ENCODE measurements around the gene NABP2. TPM values are rescaled to one million over a fixed set of nuclear protein-coding genes. Genes with fewer than 3 reads are reported as not detected.
"Not testable (repeated sequence)": the region's sequence is repeated elsewhere in the genome, so short reads cannot be mapped to it uniquely, and the experiment has no call there.

Gene NABP2
- total RNA-seq, 2 experiments from 2014 or later, result 81.2 to 84.5 TPM

DNA sequence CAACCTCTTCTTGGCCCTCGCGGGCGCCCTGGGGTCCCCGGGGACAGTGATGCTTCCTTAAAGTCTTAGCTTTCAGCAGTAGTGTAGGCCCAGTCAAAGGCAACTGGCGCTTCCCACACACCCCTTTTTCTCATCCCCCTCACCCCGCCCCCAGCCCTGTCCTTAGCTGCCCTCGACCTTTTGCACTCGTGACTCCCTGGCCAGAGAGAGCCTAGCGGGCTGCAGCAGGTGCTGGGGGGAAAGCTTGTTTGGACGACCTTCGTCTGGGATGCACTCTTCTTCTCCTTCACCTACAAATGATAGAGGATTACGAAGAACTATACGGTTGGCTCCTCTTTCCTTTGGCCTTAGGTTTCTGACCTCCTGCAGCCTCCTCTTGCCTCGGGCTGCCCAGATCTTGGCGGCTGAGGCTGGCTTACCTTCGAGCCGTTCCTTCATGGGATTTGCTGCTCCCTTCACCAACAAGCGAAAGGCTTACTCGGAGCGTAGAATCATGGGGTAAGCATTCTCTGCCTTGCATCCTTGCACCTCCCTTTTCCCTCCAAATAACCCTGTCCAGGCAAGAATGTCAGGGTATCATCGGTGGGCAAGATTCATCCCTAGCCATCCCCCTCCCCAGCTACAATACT, 43.4 kb downstream of the NABP2 start:
- Mint-ChIP-seq H3K4me1 (peaks cover 19% of the 10 kb centered on the region), H3K4me3 (peak overlapping the region; percentile 92), H3K9me3 (no peaks in the 10 kb centered on the region), H3K27ac (no peak overlapping the region), H3K36me3 (peaks cover 13% of the 10 kb centered on the region), H3K27me3 (no peaks in the 10 kb centered on the region)
- DNase-seq, result no peak

DNA sequence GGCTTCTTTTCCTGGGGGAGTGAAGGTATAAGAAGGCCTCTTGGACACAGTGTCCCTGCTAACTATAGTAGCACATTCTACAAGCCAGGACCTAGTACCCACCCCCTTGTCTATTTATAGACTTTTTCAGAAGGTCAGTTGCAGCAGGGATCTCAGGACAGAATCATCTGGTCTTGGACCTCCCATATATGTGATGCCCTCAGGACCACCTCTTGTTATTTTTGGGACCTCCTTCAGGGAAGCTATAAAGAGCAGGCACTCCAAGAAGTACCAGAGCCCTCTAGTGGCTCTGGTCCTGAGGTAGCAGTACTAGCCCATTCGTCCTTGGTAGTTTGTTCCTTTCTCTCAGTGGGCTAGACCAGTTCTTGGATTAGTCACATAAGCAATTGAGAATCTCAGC, 46.9 kb downstream of the NABP2 start:
- no peak for DNase-seq
- H3K36me3 Mint-ChIP-seq, result peaks cover 24% of the 10 kb centered on the region
- no peaks in the 10 kb centered on the region for H3K9me3 Mint-ChIP-seq
- H3K27me3 Mint-ChIP-seq, result no peaks in the 10 kb centered on the region
- H3K27ac Mint-ChIP-seq, result no peak overlapping the region
- peaks cover 16% of the 10 kb centered on the region for H3K4me1 Mint-ChIP-seq
- no peak overlapping the region for H3K4me3 Mint-ChIP-seq

DNA sequence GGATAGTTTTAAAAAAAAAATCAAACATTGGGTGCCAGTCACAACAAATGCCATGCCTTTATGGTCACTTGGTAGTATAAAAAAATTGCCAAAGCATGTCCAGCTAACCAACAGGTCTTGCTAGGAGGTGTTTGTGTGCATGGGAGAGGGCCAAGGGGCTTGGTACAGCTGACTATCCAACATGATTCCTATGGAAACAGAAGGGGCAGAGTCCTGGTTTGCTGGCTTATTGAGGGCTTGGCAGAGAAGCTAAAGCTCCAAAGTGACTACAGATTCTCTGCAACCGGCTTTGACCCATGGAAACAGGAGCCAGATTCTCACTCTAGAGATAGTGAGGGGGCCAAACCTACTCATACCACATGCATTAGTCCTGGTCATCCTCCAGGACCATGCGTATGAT, 48.3 kb downstream of the NABP2 start:
- H3K9me3 Mint-ChIP-seq, H3K4me3 Mint-ChIP-seq, DNase-seq, H3K27ac Mint-ChIP-seq, H3K27me3 Mint-ChIP-seq: not testable (repeated sequence)
- Mint-ChIP-seq H3K4me1 (peaks cover 10% of the 10 kb centered on the region), H3K36me3 (peaks cover 26% of the 10 kb centered on the region)

DNA sequence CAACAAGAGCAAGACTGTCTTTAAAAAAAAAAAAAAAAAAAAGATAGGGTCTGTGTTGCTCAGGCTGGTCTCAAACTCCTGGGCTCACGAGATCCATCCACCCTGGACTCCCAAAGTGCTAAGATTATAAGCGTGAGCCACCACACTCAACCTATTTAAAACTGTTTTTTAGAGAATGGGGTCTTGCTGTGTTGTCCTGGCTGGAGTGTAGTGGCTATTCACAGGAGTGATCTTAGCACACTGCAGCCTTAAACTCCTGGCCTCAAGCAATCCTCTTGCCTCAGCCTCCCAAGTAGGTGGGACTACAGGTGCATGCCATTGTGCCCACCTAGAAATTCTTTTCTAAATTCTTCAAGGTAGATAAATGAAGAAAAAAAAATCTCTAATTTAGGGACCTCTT, 50.2 kb downstream of the NABP2 start:
- H3K4me3 Mint-ChIP-seq, result no peak overlapping the region
- no peaks in the 10 kb centered on the region for H3K9me3 Mint-ChIP-seq
- no peaks in the 10 kb centered on the region for H3K4me1 Mint-ChIP-seq
- H3K27me3 Mint-ChIP-seq, result no peaks in the 10 kb centered on the region
- H3K27ac Mint-ChIP-seq, result no peak overlapping the region
- DNase-seq, result no peak
- H3K36me3 Mint-ChIP-seq, result peaks cover 35% of the 10 kb centered on the region

DNA sequence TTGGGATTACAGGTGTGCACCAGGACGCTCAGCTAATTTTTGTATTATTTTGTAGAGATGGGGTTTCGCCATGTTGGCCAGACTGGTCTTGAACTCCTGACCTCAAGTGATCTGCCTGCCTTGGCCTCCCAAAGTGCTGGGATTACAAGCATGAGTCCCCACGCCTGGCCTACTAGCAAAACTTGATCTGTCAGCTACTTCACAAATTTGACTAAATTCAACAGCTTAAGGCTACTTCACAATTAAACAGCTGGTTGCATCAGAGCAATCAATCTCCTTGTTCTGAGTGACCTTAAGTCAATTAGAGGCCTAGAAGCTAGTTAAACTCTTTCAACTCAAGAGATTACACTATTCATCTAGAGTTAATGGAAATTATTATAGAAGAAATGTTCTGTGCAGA, 54.8 kb downstream of the NABP2 start:
- Mint-ChIP-seq H3K9me3 (no peaks in the 10 kb centered on the region), H3K4me3 (no peak overlapping the region), H3K27me3 (no peaks in the 10 kb centered on the region), H3K36me3 (peaks cover 37% of the 10 kb centered on the region), H3K27ac (no peak overlapping the region), H3K4me1 (no peaks in the 10 kb centered on the region)
- no peak for DNase-seq

Other genes starting within 250 kb of the NABP2 start
- gene SUOX, start 227.1 kb upstream of the NABP2 start, total RNA-seq, result 1 to 10 TPM; 4.6 to 4.9 TPM
- gene IKZF4, start 203.3 kb upstream of the NABP2 start, total RNA-seq, result 10 to 100 TPM; 22.5 to 22.9 TPM
- 10 to 100 TPM; 45.1 to 47.7 TPM for gene RPS26, start 182.4 kb upstream of the NABP2 start, total RNA-seq
- under 1 TPM; 0.82 to 0.97 TPM for gene ERBB3, start 144.2 kb upstream of the NABP2 start, total RNA-seq
- gene PA2G4, start 119.8 kb upstream of the NABP2 start, total RNA-seq, result 100 to 1,000 TPM; 552 to 588 TPM
- 1,000 to 10,000 TPM; 5,444 to 5,630 TPM for gene RPL41, start 107.7 kb upstream of the NABP2 start, total RNA-seq
- gene ZC3H10, start 106.1 kb upstream of the NABP2 start, total RNA-seq, result 1 to 10 TPM; 6.9 to 7.2 TPM
- gene ESYT1, start 96.1 kb upstream of the NABP2 start, total RNA-seq, result 100 to 1,000 TPM; 153 to 155 TPM
- 10 to 100 TPM; 67.9 to 76.2 TPM for gene MYL6B, start 71.8 kb upstream of the NABP2 start, total RNA-seq
- 100 to 1,000 TPM; 751 to 777 TPM for gene MYL6, start 66.0 kb upstream of the NABP2 start, total RNA-seq
- gene SMARCC2, start 34.9 kb upstream of the NABP2 start, total RNA-seq, result 10 to 100 TPM; 78.5 to 92.6 TPM
- 10 to 100 TPM; 26.4 to 31.2 TPM for gene RNF41, start 2.4 kb upstream of the NABP2 start, total RNA-seq
- under 1 TPM; 0.44 to 0.49 TPM for gene SLC39A5, start 5.7 kb downstream of the NABP2 start, total RNA-seq
- gene ANKRD52, start 34.0 kb downstream of the NABP2 start, total RNA-seq, result 10 to 100 TPM; 41.9 to 47.0 TPM
- gene COQ10A, start 42.6 kb downstream of the NABP2 start, total RNA-seq, result 10 to 100 TPM in 1 of 2 experiments, 1 to 10 TPM in 1; 9.5 to 10.6 TPM
- 100 to 1,000 TPM; 288 to 311 TPM for gene CS, start 76.0 kb downstream of the NABP2 start, total RNA-seq
- gene CNPY2, start 91.6 kb downstream of the NABP2 start, total RNA-seq, result 100 to 1,000 TPM; 133 to 142 TPM
- gene PAN2, start 109.7 kb downstream of the NABP2 start, total RNA-seq, result 10 to 100 TPM; 32.3 to 34.5 TPM
- 10 to 100 TPM; 20.9 to 22.9 TPM for gene IL23A, start 114.5 kb downstream of the NABP2 start, total RNA-seq
- gene STAT2, start 135.8 kb downstream of the NABP2 start, total RNA-seq, result 100 to 1,000 TPM; 101 to 102 TPM
- gene APOF, start 138.5 kb downstream of the NABP2 start, total RNA-seq, result not detected
- 10 to 100 TPM; 57.6 to 59.8 TPM for gene TIMELESS, start 225.1 kb downstream of the NABP2 start, total RNA-seq
- not detected for gene MIP, start 230.3 kb downstream of the NABP2 start, total RNA-seq
- gene SPRYD4, start 244.2 kb downstream of the NABP2 start, total RNA-seq, result 1 to 10 TPM; 3.4 TPM

Measured in activated naive CD8-positive, alpha-beta T cell treated with anti-CD3 and anti-CD28 coated beads for 36 hours (primary cell).